NB4 (cell line): Measurements from ENCODE around the gene LIPJ.

Source experiments
- DNase-seq: peaks from one replicate; pipeline ENCODE4 v3.0.0; 2010; ENCODE audit warnings: low read depth
- H3K4me3 ChIP-seq: one replicate; pipeline ENCODE4 v1.5.1; 2011; ENCODE audit warnings: mild to moderate bottlenecking, low read depth, low read length, moderate library complexity
- CTCF ChIP-seq: IDR thresholded peaks from one replicate; pipeline ENCODE4 v1.5.1; 2012; ENCODE audit warnings: low read depth, low read length
- MYC ChIP-seq: IDR thresholded peaks from 2 replicates; pipeline ENCODE4 v1.6.1; 2011; ENCODE audit warnings: low read depth, low read length
- POLR2A ChIP-seq: IDR thresholded peaks from 2 replicates; pipeline ENCODE4 v1.6.1; 2011; ENCODE audit warnings: mild to moderate bottlenecking; ENCODE audit not compliant: insufficient read length; ENCODE audit errors: extremely low read depth
- TF ChIP-seq, protein P1 (sequence below): IDR thresholded peaks from 2 replicates; pipeline ENCODE4 v1.6.1; 2011; ENCODE audit warnings: low read depth, low read length

Gene LIPJ

GRCh38 chr10:88608780-88609179 lies 22.2 kb downstream of the LIPJ start:
- TF ChIP-seq CTCF (no peak), POLR2A (no peak), MYC (no peak)
- TF ChIP-seq, protein P1, sequence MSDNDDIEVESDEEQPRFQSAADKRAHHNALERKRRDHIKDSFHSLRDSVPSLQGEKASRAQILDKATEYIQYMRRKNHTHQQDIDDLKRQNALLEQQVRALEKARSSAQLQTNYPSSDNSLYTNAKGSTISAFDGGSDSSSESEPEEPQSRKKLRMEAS: no peak
- no peak for DNase-seq
- no peak overlapping the region for H3K4me3 ChIP-seq

DNA sequence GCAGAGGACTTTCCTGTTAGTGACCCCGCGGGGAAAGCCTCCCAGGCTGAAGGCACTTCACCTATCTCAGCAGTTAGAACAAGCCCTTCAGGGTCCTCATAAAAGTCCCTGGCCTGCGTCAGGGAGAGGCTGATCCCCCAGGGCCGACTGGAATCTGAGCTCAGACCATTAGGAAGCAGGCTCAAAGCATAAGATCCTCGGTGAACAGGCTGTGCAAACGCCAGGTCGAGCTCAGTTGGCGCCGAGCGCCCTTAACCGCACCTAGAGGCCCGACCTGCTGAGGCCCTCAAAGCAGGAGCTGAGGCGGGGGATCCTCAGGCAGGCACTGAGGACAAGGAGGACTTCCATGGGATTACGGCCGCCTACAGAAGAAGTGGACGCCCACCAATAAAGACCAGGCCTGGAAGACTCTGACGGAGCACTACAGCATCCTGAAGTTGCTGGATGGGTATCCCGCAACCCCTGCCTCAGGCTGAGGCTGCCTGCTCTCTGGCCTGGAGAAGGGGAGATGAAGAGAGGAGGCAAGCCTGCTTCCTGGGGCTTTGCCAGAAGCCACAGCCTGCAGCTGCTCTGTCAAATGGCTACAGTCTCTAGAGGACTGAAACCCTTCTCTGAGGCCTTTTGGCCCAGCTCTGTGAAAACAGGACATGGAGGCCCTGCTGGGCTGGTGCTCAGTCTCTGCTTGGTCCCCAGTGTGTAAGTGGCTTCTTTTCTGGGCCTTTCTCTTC lies 29.9 kb downstream of the LIPJ start:
- TF ChIP-seq MYC (no peak), CTCF (no peak), POLR2A (no peak)
- TF ChIP-seq, protein P1: no peak
- H3K4me3 ChIP-seq: no peak overlapping the region
- no peak for DNase-seq

DNA sequence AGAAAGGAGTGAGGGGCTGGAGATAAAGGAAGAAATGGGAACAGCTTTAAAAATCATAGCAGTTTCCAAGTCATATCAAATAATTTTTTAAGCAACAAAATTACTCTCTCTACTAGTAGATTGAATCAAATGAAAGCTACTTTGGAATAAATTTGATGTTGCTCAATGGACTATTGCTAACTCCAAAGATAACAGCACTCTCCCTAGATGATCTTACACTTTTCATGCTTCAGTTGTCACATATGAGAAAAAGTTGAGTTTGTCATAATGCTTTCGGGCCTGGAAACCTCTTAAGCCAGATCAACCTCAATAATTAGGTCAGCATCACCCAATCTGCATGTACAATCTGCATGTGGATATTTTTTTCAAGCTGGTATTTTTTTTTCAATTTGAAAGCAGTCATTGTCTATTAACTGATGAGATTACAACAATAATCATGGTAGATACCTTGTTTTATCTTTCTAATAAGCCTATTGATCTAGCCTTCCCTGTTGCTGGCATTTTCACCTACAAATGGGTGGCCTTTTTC lies 31.3 kb downstream of the LIPJ start:
- no peak overlapping the region for H3K4me3 ChIP-seq
- TF ChIP-seq, protein P1: no peak
- TF ChIP-seq MYC: no peak
- TF ChIP-seq CTCF: no peak
- no peak for TF ChIP-seq POLR2A
- DNase-seq: no peak

DNA sequence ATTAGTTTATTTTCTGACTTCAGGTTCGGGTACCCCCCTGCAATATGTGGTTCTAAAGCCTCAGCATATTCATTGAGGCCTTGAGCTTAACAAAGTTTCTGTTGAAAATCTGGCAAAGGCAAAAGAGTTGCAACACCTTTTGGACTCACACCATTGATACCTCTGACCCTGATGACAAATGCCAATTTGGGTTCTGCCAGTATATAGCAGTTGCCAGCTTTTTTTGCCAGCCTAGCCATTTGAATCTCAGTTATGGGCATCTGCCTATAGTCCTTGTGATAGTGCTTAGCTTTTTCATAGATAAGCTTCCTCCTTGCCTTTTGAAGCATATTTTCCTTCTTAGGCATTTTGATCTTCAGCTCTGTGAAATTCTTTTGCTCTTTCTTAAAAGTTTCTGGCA lies 31.9 kb downstream of the LIPJ start:
- H3K4me3 ChIP-seq: no peak overlapping the region
- DNase-seq: no peak

GRCh38 chr10:88620441-88620840 lies 33.9 kb downstream of the LIPJ start:
- TF ChIP-seq POLR2A (no peak), MYC (no peak)
- TF ChIP-seq, protein P1: no peak
- no peak for DNase-seq

More for the DNA sequence above, 31.9 kb downstream of the LIPJ start:
- TF ChIP-seq MYC (no peak), CTCF (no peak), POLR2A (no peak)
- TF ChIP-seq, protein P1: no peak

DNA sequence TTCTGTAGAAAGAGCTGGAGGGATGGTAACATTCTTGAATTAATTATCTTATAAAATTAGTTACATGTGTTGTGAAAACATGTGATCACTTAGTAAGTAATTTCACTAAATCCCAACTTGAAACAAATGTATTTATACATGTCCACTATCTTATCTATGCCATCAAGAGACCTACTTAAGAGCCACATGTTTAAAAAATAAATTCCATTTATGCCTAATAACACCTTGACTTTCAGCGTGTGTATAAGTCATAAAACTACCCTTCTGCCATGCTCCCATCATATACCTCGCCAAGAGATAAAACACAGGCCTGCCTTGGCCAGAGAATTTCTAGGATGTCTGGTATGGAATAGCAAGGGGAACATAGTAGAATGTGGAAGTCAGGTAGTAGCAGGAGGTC lies 37.3 kb downstream of the LIPJ start:
- no peak for DNase-seq
- no peak for TF ChIP-seq CTCF
- no peak overlapping the region for H3K4me3 ChIP-seq

More at GRCh38 chr10:88620441-88620840, 33.9 kb downstream of the LIPJ start:
- H3K4me3 ChIP-seq: no peak overlapping the region
